AG09319 (cell line): ENCODE data around the gene ATP7B.

Experiments
- DNase-seq: peaks from one replicate; pipeline ENCODE4 v3.0.0-alpha.2; 2010; ENCODE audit warnings: low read depth; ENCODE audit errors: extremely low read depth
- CTCF ChIP-seq: IDR thresholded peaks from 2 replicates; pipeline ENCODE4 v1.5.1; 2011; ENCODE audit warnings: low read depth, mild to moderate bottlenecking, inconsistent platforms, low read length, moderate library complexity

The ATP7B gene

GRCh38 chr13:51925865-51926527, 85.3 kb downstream of the ATP7B start:
- DNase-seq: no peak
- no peak for TF ChIP-seq CTCF

- no peak for DNase-seq
- TF ChIP-seq CTCF: no peak
Observed at GRCh38 chr13:51924756-51925544, 86.3 kb downstream of the ATP7B start.

- peak; percentile 17 for TF ChIP-seq CTCF
- DNase-seq: no peak
Observed at GRCh38 chr13:51923983-51924539, 87.2 kb downstream of the ATP7B start.

- no peak for TF ChIP-seq CTCF
- no peak for DNase-seq
Observed at GRCh38 chr13:51922771-51923480, 88.3 kb downstream of the ATP7B start.

- TF ChIP-seq CTCF: no peak
- DNase-seq: no peak
Observed at GRCh38 chr13:51921790-51922740, 89.2 kb downstream of the ATP7B start.

GRCh38 chr13:51920786-51921185, 90.5 kb downstream of the ATP7B start:
- no peak for TF ChIP-seq CTCF
- DNase-seq: no peak
